Mesodermal cell (in vitro differentiated cells): ENCODE results near the gene CCDC34.

ENCODE experiments used
- H3K27ac ChIP-seq: 2 replicates; pipeline ENCODE4 v1.7.0; 2013; ENCODE audit warnings: mild to moderate bottlenecking, low read depth, low read length, moderate library complexity; ENCODE audit not compliant: severe bottlenecking
- H3K36me3 ChIP-seq: 2 replicates; pipeline ENCODE4 v1.7.1; 2013; ENCODE audit warnings: mild to moderate bottlenecking, low read length, moderate library complexity; ENCODE audit not compliant: control insufficient read depth, insufficient read depth
- H3K4me1 ChIP-seq: one replicate; pipeline ENCODE4 v1.7.1; 2013; ENCODE audit warnings: mild to moderate bottlenecking, low read length; ENCODE audit not compliant: insufficient read depth, control insufficient read depth, poor library complexity, severe bottlenecking
- H3K4me3 ChIP-seq: 2 replicates; pipeline ENCODE4 v1.7.0; 2013; ENCODE audit warnings: low read length, control low read depth, mild to moderate bottlenecking; ENCODE audit not compliant: insufficient read depth, poor library complexity, severe bottlenecking; ENCODE audit errors: extremely low read depth
- H3K9me3 ChIP-seq: 2 replicates; pipeline ENCODE4 v1.7.1; 2013; ENCODE audit warnings: mild to moderate bottlenecking, low read length, moderate library complexity; ENCODE audit not compliant: control insufficient read depth
- WGBS, 2 experiments: methylation state at CpG; one replicate each; pipeline ENCODE4 v1.1.5; 2013; ENCODE audit warnings: missing lambda C conversion rate in 2 of 2; ENCODE audit not compliant: insufficient coverage in 2 of 2; 5-methylcytosine and 5-hydroxymethylcytosine counted together

The CCDC34 gene

GRCh38 chr11:27291302-27291889, 71.6 kb downstream of the CCDC34 start:
- H3K9me3 ChIP-seq = peaks cover 16% of the 10 kb centered on the region
- 96 to 99% methylated on average over 4 to 5 of the region's 6 CpGs for WGBS, 2 experiments
- no peaks in the 10 kb centered on the region for H3K36me3 ChIP-seq
- H3K4me1 ChIP-seq = peaks cover 5% of the 10 kb centered on the region
- no peak overlapping the region for H3K27ac ChIP-seq
- H3K4me3 ChIP-seq = no peak overlapping the region

- Histone ChIP-seq H3K4me3 (no peak overlapping the region), H3K36me3 (no peaks in the 10 kb centered on the region), H3K27ac (no peak overlapping the region), H3K9me3 (peaks cover 16% of the 10 kb centered on the region), H3K4me1 (peaks cover 5% of the 10 kb centered on the region)
- WGBS, 2 experiments = 96 to 100% methylated on average over 2 to 3 of the region's 4 CpGs
These were observed 72.6 kb downstream of the CCDC34 start for GRCh38 chr11:27290261-27291050.
